H9 (cell line): Measurements from ENCODE around the gene ABCG1. TPM values are rescaled to one million over a fixed set of nuclear protein-coding genes. Genes with fewer than 3 reads are reported as not detected.

Experiments used
- DNase-seq: peaks from one replicate; pipeline ENCODE4 v3.0.0-alpha.2; 2017
- H2AFZ ChIP-seq: one replicate; pipeline ENCODE4 v1.6.1; 2013; ENCODE audit warnings: mild to moderate bottlenecking, low read length, control low read depth, moderate library complexity
- H2AK5ac ChIP-seq: 2 replicates; pipeline ENCODE4 v1.6.1; 2013; ENCODE audit warnings: low read length, control low read depth, mixed read lengths; ENCODE audit not compliant: insufficient read length
- H2BK120ac ChIP-seq: one replicate; pipeline ENCODE4 v1.6.1; 2013; ENCODE audit warnings: low read depth, mild to moderate bottlenecking, low read length, control low read depth, inconsistent platforms; ENCODE audit not compliant: poor library complexity, severe bottlenecking
- H2BK12ac ChIP-seq: 2 replicates; pipeline ENCODE4 v1.6.1; 2013; ENCODE audit warnings: low read length, control low read depth, mixed read lengths, low read depth; ENCODE audit not compliant: insufficient read length
- H2BK15ac ChIP-seq: 2 replicates; pipeline ENCODE4 v1.6.1; 2013; ENCODE audit warnings: low read depth, low read length, control low read depth
- H2BK20ac ChIP-seq: one replicate; pipeline ENCODE4 v1.6.1; 2013; ENCODE audit warnings: low read depth, mild to moderate bottlenecking, low read length, control low read depth, inconsistent platforms; ENCODE audit not compliant: poor library complexity, severe bottlenecking
- H2BK5ac ChIP-seq: 2 replicates; pipeline ENCODE4 v1.6.1; 2013; ENCODE audit warnings: low read length, control low read depth, mixed read lengths; ENCODE audit not compliant: insufficient read length
- H3K14ac ChIP-seq: 2 replicates; pipeline ENCODE4 v1.6.1; 2013; ENCODE audit warnings: low read length, control low read depth; ENCODE audit not compliant: insufficient read depth
- H3K18ac ChIP-seq: 2 replicates; pipeline ENCODE4 v1.6.1; 2013; ENCODE audit warnings: low read depth, mild to moderate bottlenecking, mixed read lengths, low read length, control low read depth; ENCODE audit not compliant: insufficient read length
- H3K23ac ChIP-seq: 2 replicates; pipeline ENCODE4 v1.6.1; 2013; ENCODE audit warnings: low read length, control low read depth, mixed read lengths, low read depth; ENCODE audit not compliant: insufficient read length
- H3K23me2 ChIP-seq: 2 replicates; pipeline ENCODE4 v1.6.1; 2013; ENCODE audit warnings: low read depth, mild to moderate bottlenecking, mixed read lengths, low read length, control low read depth; ENCODE audit not compliant: insufficient read length, poor library complexity, severe bottlenecking
- H3K27ac ChIP-seq: 2 replicates; pipeline ENCODE4 v1.5.1; 2013; ENCODE audit warnings: low read length, control low read depth, mixed read lengths, low read depth; ENCODE audit not compliant: insufficient read length
- H3K27me3 ChIP-seq: 2 replicates; pipeline ENCODE4 v1.6.1; 2013; ENCODE audit warnings: low read length, control low read depth, inconsistent platforms; ENCODE audit not compliant: insufficient read depth
- H3K4ac ChIP-seq: 2 replicates; pipeline ENCODE4 v1.6.1; 2013; ENCODE audit warnings: low read depth, mild to moderate bottlenecking, control low read depth, inconsistent platforms, low read length, moderate library complexity
- H3K4me1 ChIP-seq: 2 replicates; pipeline ENCODE4 v1.6.1; 2013; ENCODE audit warnings: low read length, control low read depth, inconsistent platforms; ENCODE audit not compliant: insufficient read depth
- H3K4me2 ChIP-seq: 2 replicates; pipeline ENCODE4 v1.6.1; 2013; ENCODE audit warnings: low read length, control low read depth, mixed read lengths; ENCODE audit not compliant: insufficient read length, insufficient read depth
- H3K56ac ChIP-seq: 2 replicates; pipeline ENCODE4 v1.6.1; 2013; ENCODE audit warnings: low read depth, mild to moderate bottlenecking, mixed read lengths, low read length, control low read depth; ENCODE audit not compliant: insufficient read length
- H3K79me1 ChIP-seq: 2 replicates; pipeline ENCODE4 v1.6.1; 2013; ENCODE audit warnings: low read depth, mild to moderate bottlenecking, moderate library complexity, low read length, control low read depth, inconsistent platforms; ENCODE audit not compliant: insufficient read depth, poor library complexity, severe bottlenecking
- H3K79me2 ChIP-seq: 2 replicates; pipeline ENCODE4 v1.6.1; 2013; ENCODE audit warnings: low read length, control low read depth, inconsistent platforms; ENCODE audit not compliant: insufficient read depth
- H3K9ac ChIP-seq: 2 replicates; pipeline ENCODE4 v1.6.1; 2013; ENCODE audit warnings: low read length, control low read depth, mixed read lengths; ENCODE audit not compliant: insufficient read length; ENCODE audit errors: extremely low read depth
- H3K9me3 ChIP-seq: one replicate; pipeline ENCODE4 v1.6.1; 2013; ENCODE audit warnings: low read depth, low read length, inconsistent platforms; ENCODE audit not compliant: control insufficient read depth
- H3T11ph ChIP-seq: one replicate; pipeline ENCODE4 v1.6.1; 2013; ENCODE audit warnings: mild to moderate bottlenecking, low read length, control low read depth, inconsistent platforms
- H4K20me1 ChIP-seq: one replicate; pipeline ENCODE4 v1.6.1; 2013; ENCODE audit not compliant: control insufficient read depth, insufficient read length, insufficient read depth
- H4K5ac ChIP-seq: 2 replicates; pipeline ENCODE4 v1.6.1; 2013; ENCODE audit warnings: low read depth, mild to moderate bottlenecking, mixed read lengths, low read length, control low read depth; ENCODE audit not compliant: insufficient read length
- H4K8ac ChIP-seq: replicated peaks from 2 replicates; pipeline ENCODE4 v1.6.1; 2013; ENCODE audit warnings: low read length, control low read depth, mixed read lengths, low read depth; ENCODE audit not compliant: insufficient read length
- H4K91ac ChIP-seq: 2 replicates; pipeline ENCODE4 v1.6.1; 2013; ENCODE audit warnings: low read depth, mild to moderate bottlenecking, moderate library complexity, mixed read lengths, low read length, control low read depth; ENCODE audit not compliant: insufficient read length
- H3K27ac Mint-ChIP-seq, 3 experiments: 2 replicates in 2 of 3; 3 replicates in 1 of 3; pipeline ENCODE4 v1.8.0; 2020 to 2021; ENCODE audit warnings: mixed read lengths in 3 of 3, mild to moderate bottlenecking in 1 of 3, moderate library complexity in 1 of 3
- H3K27me3 Mint-ChIP-seq: 2 replicates; pipeline ENCODE4 v1.8.0; 2021; ENCODE audit warnings: low read depth, mild to moderate bottlenecking, moderate library complexity, mixed read lengths
- H3K36me3 Mint-ChIP-seq, 3 experiments: 2 replicates in 2 of 3; 3 replicates in 1 of 3; pipeline ENCODE4 v1.8.0; 2020 to 2021; ENCODE audit warnings: low read depth in 3 of 3, mixed read lengths in 3 of 3; ENCODE audit not compliant: insufficient read depth in 1 of 3
- H3K4me1 Mint-ChIP-seq, 2 experiments: 2 replicates each; pipeline ENCODE4 v1.8.0; 2020; ENCODE audit warnings: mixed read lengths in 2 of 2
- H3K4me3 Mint-ChIP-seq, 2 experiments: 2 replicates in 1 of 2; 3 replicates in 1 of 2; pipeline ENCODE4 v1.8.0; 2020 to 2021; ENCODE audit warnings: mild to moderate bottlenecking in 2 of 2, mixed read lengths in 2 of 2, moderate library complexity in 1 of 2
- H3K9me3 Mint-ChIP-seq, 2 experiments: 2 replicates in 1 of 2; 3 replicates in 1 of 2; pipeline ENCODE4 v1.8.0; 2020; ENCODE audit warnings: mild to moderate bottlenecking in 2 of 2, mixed read lengths in 2 of 2, moderate library complexity in 1 of 2
- WGBS: extraction: QIAGEN DNeasy Blood & Tissue Kit; methylation state at CpG from one replicate; pipeline ENCODE4 v1.1.7; 2013; ENCODE audit warnings: missing lambda C conversion rate, low lambda C conversion rate, mixed read lengths; ENCODE audit not compliant: insufficient read length; ENCODE audit errors: extremely low coverage; 5-methylcytosine and 5-hydroxymethylcytosine counted together
- total RNA-seq: library from RNA; stranded (reverse); gene quantifications from 2 replicates; pipeline ENCODE4 v1.2.1, GENCODE V29; 2021
- TF ChIP-seq, protein P1 (sequence below): fragments of 200-600 bp; sonication (generic); conservative IDR thresholded peaks from 3 replicates; pipeline ENCODE4 v1.8.0; 2021; ENCODE audit warnings: antibody characterized with exemption, mild to moderate bottlenecking

Gene ABCG1
- total RNA-seq, 1 experiment from 2014 or later = 0.83 TPM

DNA sequence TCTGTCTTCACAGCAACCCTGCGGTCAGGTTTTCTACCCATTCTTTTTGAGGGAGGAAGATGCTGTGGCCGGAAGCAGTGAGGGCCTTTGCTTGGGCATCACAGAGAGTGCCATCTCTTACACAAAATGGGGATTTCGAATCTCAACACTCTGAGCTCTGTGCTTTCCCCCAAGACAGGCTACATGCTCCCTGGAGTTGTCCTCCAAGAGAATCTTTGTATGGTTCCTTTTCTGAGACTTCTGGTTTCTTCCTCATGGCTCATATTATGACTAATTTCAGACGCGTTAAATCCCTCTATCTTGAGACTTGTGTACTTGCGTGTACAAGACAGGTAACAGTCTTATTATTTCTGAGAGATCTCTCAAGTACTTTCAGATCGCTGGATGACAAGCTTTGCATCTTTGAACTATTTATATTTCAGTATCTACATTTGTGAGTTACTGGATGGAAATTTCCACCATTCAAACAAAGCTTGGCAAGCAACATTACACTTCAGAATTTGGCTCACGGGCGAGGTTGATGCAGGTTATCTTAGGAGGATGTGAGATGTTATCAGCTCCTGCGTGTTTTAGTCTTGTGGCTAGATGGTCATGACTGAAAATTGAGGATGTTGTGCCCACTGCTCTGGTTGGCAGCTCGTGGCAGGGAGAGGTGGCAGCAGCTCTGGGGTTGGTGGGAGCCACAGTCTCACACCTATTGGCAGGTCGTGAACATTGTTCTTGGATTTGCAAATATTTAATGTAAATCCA, 19.4 kb downstream of the ABCG1 start:
- Histone ChIP-seq H2BK12ac (no peak overlapping the region), H3K4me1 (no peaks in the 10 kb centered on the region; the same call in 1 of the 2 replicates), H3K9ac (no peak overlapping the region), H3K79me1 (no peaks in the 10 kb centered on the region), H4K5ac (no peak overlapping the region), H4K8ac (no peak overlapping the region), H3K18ac (no peak overlapping the region), H2BK20ac (no peak overlapping the region), H3K9me3 (no peaks in the 10 kb centered on the region), H3K4ac (no peak overlapping the region), H3K23me2 (no peaks in the 10 kb centered on the region), H2AK5ac (no peak overlapping the region), H3K23ac (no peak overlapping the region), H3K4me2 (no peak overlapping the region), H3K27ac (no peak overlapping the region), H2BK15ac (no peak overlapping the region), H2BK5ac (no peak overlapping the region), H2BK120ac (no peak overlapping the region), H3K27me3 (peaks cover 8% of the 10 kb centered on the region; the same call in 1 of the 2 replicates), H3K79me2 (no peaks in the 10 kb centered on the region), H4K91ac (no peak overlapping the region), H3T11ph (no peak overlapping the region), H4K20me1 (no peaks in the 10 kb centered on the region), H2AFZ (no peak overlapping the region), H3K14ac (no peak overlapping the region), H3K56ac (no peak overlapping the region)
- Mint-ChIP-seq H3K9me3 (no peaks in the 10 kb centered on the region), H3K4me3 (no peak overlapping the region), H3K36me3 (no peaks in the 10 kb centered on the region), H3K4me1 (peaks cover 32 to 41% of the 10 kb centered on the region in 2 experiments), H3K27ac (no peak overlapping the region), H3K27me3 (peaks cover 52% of the 10 kb centered on the region)
- TF ChIP-seq, protein P1, sequence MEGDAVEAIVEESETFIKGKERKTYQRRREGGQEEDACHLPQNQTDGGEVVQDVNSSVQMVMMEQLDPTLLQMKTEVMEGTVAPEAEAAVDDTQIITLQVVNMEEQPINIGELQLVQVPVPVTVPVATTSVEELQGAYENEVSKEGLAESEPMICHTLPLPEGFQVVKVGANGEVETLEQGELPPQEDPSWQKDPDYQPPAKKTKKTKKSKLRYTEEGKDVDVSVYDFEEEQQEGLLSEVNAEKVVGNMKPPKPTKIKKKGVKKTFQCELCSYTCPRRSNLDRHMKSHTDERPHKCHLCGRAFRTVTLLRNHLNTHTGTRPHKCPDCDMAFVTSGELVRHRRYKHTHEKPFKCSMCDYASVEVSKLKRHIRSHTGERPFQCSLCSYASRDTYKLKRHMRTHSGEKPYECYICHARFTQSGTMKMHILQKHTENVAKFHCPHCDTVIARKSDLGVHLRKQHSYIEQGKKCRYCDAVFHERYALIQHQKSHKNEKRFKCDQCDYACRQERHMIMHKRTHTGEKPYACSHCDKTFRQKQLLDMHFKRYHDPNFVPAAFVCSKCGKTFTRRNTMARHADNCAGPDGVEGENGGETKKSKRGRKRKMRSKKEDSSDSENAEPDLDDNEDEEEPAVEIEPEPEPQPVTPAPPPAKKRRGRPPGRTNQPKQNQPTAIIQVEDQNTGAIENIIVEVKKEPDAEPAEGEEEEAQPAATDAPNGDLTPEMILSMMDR = no peak
- WGBS = no CpG with 5 or more reads among the region's 12 CpGs
- no peak for DNase-seq
